ENCODE measurements around the gene SLC37A1.

Gene SLC37A1

GRCh38 chr21:42562816-42563215 is 49.2 kb downstream of the SLC37A1 start:
- H2AFZ ChIP-seq (ENCODE audit: low read length), result no peak overlapping the region
- H3K27me3 ChIP-seq (ENCODE audit: insufficient read depth, low read length, poor library complexity, severe bottlenecking), result no peaks in the 10 kb centered on the region
- peaks cover 96% of the 10 kb centered on the region for H3K36me3 ChIP-seq (ENCODE audit: insufficient read depth, low read length)
- H3K4me3 ChIP-seq (ENCODE audit: low read length, poor library complexity, severe bottlenecking), result no peak overlapping the region
- no peak for TF ChIP-seq EZH2phosphoT487 (IDR thresholded peaks at IDR 0.05; ENCODE audit: borderline replicate concordance)
- TF ChIP-seq, protein P1, sequence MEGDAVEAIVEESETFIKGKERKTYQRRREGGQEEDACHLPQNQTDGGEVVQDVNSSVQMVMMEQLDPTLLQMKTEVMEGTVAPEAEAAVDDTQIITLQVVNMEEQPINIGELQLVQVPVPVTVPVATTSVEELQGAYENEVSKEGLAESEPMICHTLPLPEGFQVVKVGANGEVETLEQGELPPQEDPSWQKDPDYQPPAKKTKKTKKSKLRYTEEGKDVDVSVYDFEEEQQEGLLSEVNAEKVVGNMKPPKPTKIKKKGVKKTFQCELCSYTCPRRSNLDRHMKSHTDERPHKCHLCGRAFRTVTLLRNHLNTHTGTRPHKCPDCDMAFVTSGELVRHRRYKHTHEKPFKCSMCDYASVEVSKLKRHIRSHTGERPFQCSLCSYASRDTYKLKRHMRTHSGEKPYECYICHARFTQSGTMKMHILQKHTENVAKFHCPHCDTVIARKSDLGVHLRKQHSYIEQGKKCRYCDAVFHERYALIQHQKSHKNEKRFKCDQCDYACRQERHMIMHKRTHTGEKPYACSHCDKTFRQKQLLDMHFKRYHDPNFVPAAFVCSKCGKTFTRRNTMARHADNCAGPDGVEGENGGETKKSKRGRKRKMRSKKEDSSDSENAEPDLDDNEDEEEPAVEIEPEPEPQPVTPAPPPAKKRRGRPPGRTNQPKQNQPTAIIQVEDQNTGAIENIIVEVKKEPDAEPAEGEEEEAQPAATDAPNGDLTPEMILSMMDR (conservative IDR thresholded peaks at IDR 0.05; ENCODE audit: low read length), result no peak
- no peaks in the 10 kb centered on the region for H3K79me2 ChIP-seq (ENCODE audit: insufficient read depth, low read length)
- no peaks in the 10 kb centered on the region for H4K20me1 ChIP-seq (ENCODE audit: insufficient read depth, low read length, poor library complexity, severe bottlenecking)
- H3K9me2 ChIP-seq (replicated peaks; ENCODE audit: low read depth, low read length), result no peaks in the 10 kb centered on the region
- H3K9ac ChIP-seq (ENCODE audit: low read depth, low read length, poor library complexity, severe bottlenecking), result no peak overlapping the region
- H3K4me1 ChIP-seq (ENCODE audit: insufficient read depth, low read length, poor library complexity, severe bottlenecking), result no peaks in the 10 kb centered on the region
- no peak overlapping the region for H3K4me2 ChIP-seq (ENCODE audit: low read depth, low read length, poor library complexity, severe bottlenecking)
- H3K9me3 ChIP-seq (ENCODE audit: insufficient read depth, low read depth, low read length), result no peaks in the 10 kb centered on the region
- no peaks in the 10 kb centered on the region for H3F3A ChIP-seq (ENCODE audit: low read depth)

- Histone ChIP-seq H3F3A (ENCODE audit: low read depth) (no peaks in the 10 kb centered on the region), H2AFZ (ENCODE audit: low read length) (no peak overlapping the region), H3K79me2 (ENCODE audit: insufficient read depth, low read length) (no peaks in the 10 kb centered on the region), H3K4me1 (ENCODE audit: insufficient read depth, low read length, poor library complexity, severe bottlenecking) (no peaks in the 10 kb centered on the region), H3K4me2 (ENCODE audit: low read depth, low read length, poor library complexity, severe bottlenecking) (no peak overlapping the region), H3K9me2 (replicated peaks; ENCODE audit: low read depth, low read length) (no peaks in the 10 kb centered on the region), H3K36me3 (ENCODE audit: insufficient read depth, low read length) (peaks cover 96% of the 10 kb centered on the region), H3K9ac (ENCODE audit: low read depth, low read length, poor library complexity, severe bottlenecking) (no peak overlapping the region), H3K27me3 (ENCODE audit: insufficient read depth, low read length, poor library complexity, severe bottlenecking) (no peaks in the 10 kb centered on the region), H4K20me1 (ENCODE audit: insufficient read depth, low read length, poor library complexity, severe bottlenecking) (no peaks in the 10 kb centered on the region), H3K4me3 (ENCODE audit: low read length, poor library complexity, severe bottlenecking) (no peak overlapping the region), H3K9me3 (ENCODE audit: insufficient read depth, low read depth, low read length) (no peaks in the 10 kb centered on the region)
- TF ChIP-seq EZH2phosphoT487 (IDR thresholded peaks at IDR 0.05; ENCODE audit: borderline replicate concordance), result no peak
- TF ChIP-seq, protein P1 (conservative IDR thresholded peaks at IDR 0.05; ENCODE audit: low read length), result no peak
These were observed 49.6 kb downstream of the SLC37A1 start for GRCh38 chr21:42563261-42563660.

- Histone ChIP-seq H3K4me3 (ENCODE audit: low read length, poor library complexity, severe bottlenecking) (no peak overlapping the region), H3F3A (ENCODE audit: low read depth) (no peaks in the 10 kb centered on the region), H3K9me2 (replicated peaks; ENCODE audit: low read depth, low read length) (no peaks in the 10 kb centered on the region), H3K27me3 (ENCODE audit: insufficient read depth, low read length, poor library complexity, severe bottlenecking) (no peaks in the 10 kb centered on the region), H3K4me1 (ENCODE audit: insufficient read depth, low read length, poor library complexity, severe bottlenecking) (no peaks in the 10 kb centered on the region), H3K9ac (ENCODE audit: low read depth, low read length, poor library complexity, severe bottlenecking) (no peak overlapping the region), H3K36me3 (ENCODE audit: insufficient read depth, low read length) (peaks cover 96% of the 10 kb centered on the region), H2AFZ (ENCODE audit: low read length) (no peak overlapping the region), H3K9me3 (ENCODE audit: insufficient read depth, low read depth, low read length) (no peaks in the 10 kb centered on the region), H3K79me2 (ENCODE audit: insufficient read depth, low read length) (no peaks in the 10 kb centered on the region), H4K20me1 (ENCODE audit: insufficient read depth, low read length, poor library complexity, severe bottlenecking) (no peaks in the 10 kb centered on the region), H3K4me2 (ENCODE audit: low read depth, low read length, poor library complexity, severe bottlenecking) (no peak overlapping the region)
- TF ChIP-seq, protein P1 (conservative IDR thresholded peaks at IDR 0.05; ENCODE audit: low read length), result no peak
- TF ChIP-seq EZH2phosphoT487 (IDR thresholded peaks at IDR 0.05; ENCODE audit: borderline replicate concordance), result no peak
These were observed 50.0 kb downstream of the SLC37A1 start for GRCh38 chr21:42563686-42564085.

All from Loucy (cell line).